GM12874 (cell line): ENCODE measurements around the gene KY.

Source experiments
- TF ChIP-seq, protein P1 (sequence below): IDR thresholded peaks from 2 replicates; pipeline ENCODE4 v1.5.1; 2011; ENCODE audit warnings: low read depth, mild to moderate bottlenecking, control low read depth, low read length, moderate library complexity; ENCODE audit not compliant: insufficient read depth

KY gene

DNA sequence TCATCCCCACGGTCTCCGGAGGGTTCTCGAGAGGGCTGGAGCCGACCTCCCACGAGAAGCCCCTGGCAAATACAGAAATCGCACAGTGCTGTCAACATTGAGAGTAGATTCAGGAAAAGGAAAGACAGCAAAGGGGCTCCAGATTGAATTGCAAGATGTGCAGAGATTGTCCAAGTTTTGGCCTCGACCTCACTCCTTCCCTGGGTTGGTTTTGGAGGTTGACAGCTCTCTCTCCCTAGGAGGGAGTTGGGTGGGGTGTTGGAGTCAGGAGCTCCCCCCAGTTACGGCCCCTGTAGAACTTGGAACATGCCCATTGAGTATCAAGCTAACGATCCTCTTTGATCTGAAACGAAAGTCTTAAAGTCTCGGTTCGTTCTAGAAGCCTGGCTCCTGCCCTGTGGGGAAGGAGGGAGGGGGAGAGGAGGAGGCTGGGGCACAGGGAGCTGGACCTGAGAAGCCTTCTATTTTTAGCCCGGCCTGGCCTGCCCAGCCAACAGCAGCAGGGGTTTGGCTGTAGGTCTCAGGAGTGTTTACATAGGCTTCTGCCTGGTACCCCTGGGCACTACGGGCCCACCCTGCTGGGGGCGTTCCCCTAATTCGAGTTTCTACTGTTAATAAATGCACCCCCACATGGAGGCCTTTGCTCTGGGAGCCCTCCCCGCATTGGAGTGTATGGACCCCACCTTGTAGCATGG lies 672 bp upstream of the KY start:
- TF ChIP-seq, protein P1, sequence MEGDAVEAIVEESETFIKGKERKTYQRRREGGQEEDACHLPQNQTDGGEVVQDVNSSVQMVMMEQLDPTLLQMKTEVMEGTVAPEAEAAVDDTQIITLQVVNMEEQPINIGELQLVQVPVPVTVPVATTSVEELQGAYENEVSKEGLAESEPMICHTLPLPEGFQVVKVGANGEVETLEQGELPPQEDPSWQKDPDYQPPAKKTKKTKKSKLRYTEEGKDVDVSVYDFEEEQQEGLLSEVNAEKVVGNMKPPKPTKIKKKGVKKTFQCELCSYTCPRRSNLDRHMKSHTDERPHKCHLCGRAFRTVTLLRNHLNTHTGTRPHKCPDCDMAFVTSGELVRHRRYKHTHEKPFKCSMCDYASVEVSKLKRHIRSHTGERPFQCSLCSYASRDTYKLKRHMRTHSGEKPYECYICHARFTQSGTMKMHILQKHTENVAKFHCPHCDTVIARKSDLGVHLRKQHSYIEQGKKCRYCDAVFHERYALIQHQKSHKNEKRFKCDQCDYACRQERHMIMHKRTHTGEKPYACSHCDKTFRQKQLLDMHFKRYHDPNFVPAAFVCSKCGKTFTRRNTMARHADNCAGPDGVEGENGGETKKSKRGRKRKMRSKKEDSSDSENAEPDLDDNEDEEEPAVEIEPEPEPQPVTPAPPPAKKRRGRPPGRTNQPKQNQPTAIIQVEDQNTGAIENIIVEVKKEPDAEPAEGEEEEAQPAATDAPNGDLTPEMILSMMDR = no peak

- TF ChIP-seq, protein P1 = no peak
Observed at GRCh38 chr3:134649106-134649705, 1.6 kb downstream of the KY start.

DNA sequence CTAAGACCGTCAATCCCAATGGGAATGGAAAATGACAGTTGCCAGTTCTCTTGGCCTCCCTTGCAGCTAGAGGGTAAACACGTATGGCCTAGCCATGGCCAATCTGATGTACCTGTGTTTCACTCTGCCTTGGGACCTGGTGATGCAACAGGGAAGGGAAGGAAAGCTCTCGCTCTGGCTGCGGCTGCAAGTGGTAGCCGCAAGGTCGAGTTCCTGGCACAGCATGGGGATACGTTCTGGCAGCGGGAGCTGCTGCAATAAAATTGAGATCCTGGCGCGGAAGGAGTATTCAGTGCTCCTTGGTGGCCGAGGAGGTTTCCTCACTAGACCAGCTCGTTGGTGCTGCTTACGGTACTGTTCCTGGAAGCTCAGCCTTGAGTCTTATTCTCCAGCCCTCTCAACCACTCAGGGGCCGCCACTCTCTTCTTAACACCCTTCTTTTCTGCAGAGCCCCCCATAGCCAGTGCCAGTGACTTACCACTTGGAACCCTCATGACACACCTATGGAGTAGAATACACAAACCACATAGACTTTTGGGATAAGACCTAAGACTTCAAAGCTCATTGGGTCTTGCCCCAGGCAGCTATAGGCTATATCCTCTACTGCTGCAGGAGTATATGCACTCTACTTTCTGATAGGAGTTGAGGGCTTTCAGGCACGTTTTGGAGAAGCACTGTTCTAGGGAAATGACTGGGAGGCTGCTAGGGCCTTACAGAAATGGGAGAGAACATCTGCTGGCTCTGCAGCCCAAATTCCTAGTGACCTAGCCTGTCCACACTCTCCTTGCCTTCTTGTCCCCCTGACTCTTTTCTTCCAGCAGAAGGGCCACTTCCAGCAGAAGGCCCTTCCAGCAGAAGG lies 2.7 kb downstream of the KY start:
- TF ChIP-seq, protein P1 = no peak

GRCh38 chr3:134646086-134646485 lies 4.7 kb downstream of the KY start:
- TF ChIP-seq, protein P1 = no peak

DNA sequence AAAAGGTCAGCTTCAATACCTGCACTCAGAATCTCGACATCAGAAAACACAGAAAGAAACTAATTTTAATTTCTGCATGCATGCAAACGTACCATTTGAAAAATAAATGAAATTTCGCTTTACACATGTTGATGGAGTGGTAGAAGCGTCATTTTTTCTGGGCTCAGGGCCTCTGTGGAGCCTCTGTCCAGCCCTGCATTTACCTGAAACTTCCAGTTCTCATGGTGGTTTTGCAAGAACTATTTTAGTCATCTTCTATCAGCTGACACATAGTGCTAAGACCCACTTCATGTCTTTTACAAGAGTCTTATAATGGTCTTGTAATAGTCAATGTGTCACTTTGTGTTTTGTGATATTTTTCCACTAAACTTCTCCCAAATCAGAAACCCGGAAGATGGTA lies 5.3 kb downstream of the KY start:
- TF ChIP-seq, protein P1 = no peak

GRCh38 chr3:134644731-134645514 lies 5.9 kb downstream of the KY start:
- TF ChIP-seq, protein P1 = no peak
